CD14-positive monocyte (primary cell): ENCODE measurements around the gene MIGA2. TPM values are rescaled to one million over a fixed set of nuclear protein-coding genes. Genes with fewer than 3 reads are reported as not detected.

Experiments
- DNase-seq, 3 donors: peaks; one replicate each; pipeline ENCODE4 v3.0.0-alpha.2; 2011 to 2022
- H2AFZ ChIP-seq: 2 replicates; pipeline ENCODE4 v1.6.0; 2012; ENCODE audit warnings: mild to moderate bottlenecking, low read depth, low read length, inconsistent platforms; ENCODE audit not compliant: insufficient read depth, poor library complexity, severe bottlenecking
- H3K27ac ChIP-seq, 2 donors: 1 replicate in 1 of 2; 2 replicates in 1 of 2; pipeline ENCODE4 v1.5.1; 2012 to 2013; ENCODE audit warnings: low read length in 2 of 2, control low read depth in 1 of 2, inconsistent platforms in 1 of 2, low read depth in 1 of 2, mild to moderate bottlenecking in 1 of 2
- H3K27me3 ChIP-seq, 2 donors: one replicate each; pipeline versions ENCODE4 v1.6.0 to v1.6.1; 2011 to 2013; ENCODE audit warnings: low read length in 2 of 2; ENCODE audit not compliant: control insufficient read depth in 2 of 2, insufficient read depth in 2 of 2
- H3K36me3 ChIP-seq, 2 donors: replicated peaks in 1 of 2; 1 replicate in 1 of 2; 2 replicates in 1 of 2; pipeline versions ENCODE4 v1.5.1 to v1.6.1; 2012 to 2013; ENCODE audit warnings: low read length in 2 of 2, control low read depth in 1 of 2, inconsistent platforms in 1 of 2, mild to moderate bottlenecking in 1 of 2; ENCODE audit not compliant: insufficient read depth in 2 of 2, control insufficient read depth in 1 of 2
- H3K4me1 ChIP-seq, 2 donors: 1 replicate in 1 of 2; 2 replicates in 1 of 2; pipeline versions ENCODE4 v1.5.1 to v1.6.1; 2012 to 2013; ENCODE audit warnings: low read length in 2 of 2, control low read depth in 1 of 2, inconsistent platforms in 1 of 2, mild to moderate bottlenecking in 1 of 2, moderate library complexity in 1 of 2; ENCODE audit not compliant: insufficient read depth in 2 of 2, control insufficient read depth in 1 of 2
- H3K4me2 ChIP-seq: replicated peaks from 2 replicates; pipeline ENCODE3; 2012; ENCODE audit warnings: low read length, moderate library complexity, mild to moderate bottlenecking; ENCODE audit not compliant: poor library complexity, severe bottlenecking; ENCODE audit errors: extremely low read depth
- H3K4me3 ChIP-seq, 3 experiments: fragments of 200-600 bp in 1 of 3; sonication (generic) in 1 of 3; replicated peaks in 1 of 3; 1 replicate in 2 of 3; 2 replicates in 1 of 3; pipeline ENCODE4 v1.5.1; 2011 to 2013; ENCODE audit warnings: low read length in 3 of 3, mild to moderate bottlenecking in 3 of 3, control low read depth in 2 of 3, low read depth in 2 of 3, inconsistent platforms in 1 of 3, moderate library complexity in 1 of 3
- H3K79me2 ChIP-seq: 2 replicates; pipeline ENCODE4 v1.6.0; 2012; ENCODE audit warnings: mild to moderate bottlenecking, control low read depth, inconsistent platforms, low read length, moderate library complexity; ENCODE audit not compliant: insufficient read depth
- H3K9ac ChIP-seq: 2 replicates; pipeline ENCODE4 v1.6.0; 2017; ENCODE audit warnings: low read length, mild to moderate bottlenecking; ENCODE audit not compliant: insufficient read depth, poor library complexity, severe bottlenecking
- H3K9me3 ChIP-seq, 2 donors: replicated peaks in 1 of 2; 1 replicate in 1 of 2; 2 replicates in 1 of 2; pipeline versions ENCODE4 v1.5.1 to v1.6.1; 2012 to 2013; ENCODE audit warnings: low read length in 2 of 2, control low read depth in 1 of 2; ENCODE audit not compliant: control insufficient read depth in 1 of 2, insufficient read depth in 1 of 2
- H4K20me1 ChIP-seq: 2 replicates; pipeline ENCODE4 v1.6.0; 2012; ENCODE audit warnings: mild to moderate bottlenecking, low read length, control low read depth, moderate library complexity; ENCODE audit not compliant: insufficient read depth
- H3K27ac Mint-ChIP-seq, 7 donors: one replicate each; pipeline ENCODE4 v1.8.0; 2020; ENCODE audit warnings: mild to moderate bottlenecking in 7 of 7, mixed read lengths in 7 of 7, moderate library complexity in 6 of 7, inconsistent platforms in 2 of 7
- H3K27me3 Mint-ChIP-seq, 3 donors: one replicate each; pipeline ENCODE4 v1.8.0; 2021 to 2022; ENCODE audit warnings: low read depth in 3 of 3, mild to moderate bottlenecking in 3 of 3, mixed read lengths in 3 of 3, moderate library complexity in 3 of 3, inconsistent platforms in 1 of 3
- H3K36me3 Mint-ChIP-seq, 2 donors: one replicate each; pipeline ENCODE4 v1.8.0; 2020; ENCODE audit warnings: mixed read lengths in 2 of 2, inconsistent platforms in 1 of 2, mild to moderate bottlenecking in 1 of 2
- H3K4me1 Mint-ChIP-seq: one replicate; pipeline ENCODE4 v1.8.0; 2020; ENCODE audit warnings: mild to moderate bottlenecking, mixed read lengths
- H3K4me3 Mint-ChIP-seq, 2 donors: one replicate each; pipeline ENCODE4 v1.8.0; 2020; ENCODE audit warnings: mild to moderate bottlenecking in 2 of 2, mixed read lengths in 2 of 2, moderate library complexity in 1 of 2
- H3K9me3 Mint-ChIP-seq, 7 donors: one replicate each; pipeline ENCODE4 v1.8.0; 2020 to 2022; ENCODE audit warnings: mixed read lengths in 7 of 7, mild to moderate bottlenecking in 6 of 7, moderate library complexity in 6 of 7, inconsistent platforms in 2 of 7
- WGBS: methylation state at CpG from one replicate; pipeline ENCODE4 v1.1.5; 2013; ENCODE audit warnings: missing lambda C conversion rate; ENCODE audit not compliant: insufficient coverage; 5-methylcytosine and 5-hydroxymethylcytosine counted together
- intact Hi-C, 2 donors: fragments of 100-400 bp; cut with micrococcal nuclease; formaldehyde crosslinking; loops; one replicate each; pipeline versions ENCODE4 v1.15.0 to v1.15.1; 2023
- polyA plus RNA-seq, 3 donors: library from polyadenylated mRNA; depleted of rRNA in 1 of 3; unstranded in 2 of 3; stranded (reverse) in 1 of 3; fragments of 300-500 nt in 2 of 3; fragments of >200 nt in 1 of 3; fragmentation: Illumina TruSeq in 2 of 3; gene quantifications; 1 replicate in 2 of 3; 2 replicates in 1 of 3; pipeline ENCODE4 v1.2.3, GENCODE V29; 2012 to 2021
- TF ChIP-seq, protein P1 (sequence below): fragments of 200-600 bp; IDR thresholded peaks from one replicate; pipeline ENCODE4 v1.8.0; 2022; ENCODE audit warnings: antibody characterized with exemption, mild to moderate bottlenecking

MIGA2 gene
- polyA plus RNA-seq, 3 donors, result 1.9 to 45.4 (median 5.9) TPM

DNA sequence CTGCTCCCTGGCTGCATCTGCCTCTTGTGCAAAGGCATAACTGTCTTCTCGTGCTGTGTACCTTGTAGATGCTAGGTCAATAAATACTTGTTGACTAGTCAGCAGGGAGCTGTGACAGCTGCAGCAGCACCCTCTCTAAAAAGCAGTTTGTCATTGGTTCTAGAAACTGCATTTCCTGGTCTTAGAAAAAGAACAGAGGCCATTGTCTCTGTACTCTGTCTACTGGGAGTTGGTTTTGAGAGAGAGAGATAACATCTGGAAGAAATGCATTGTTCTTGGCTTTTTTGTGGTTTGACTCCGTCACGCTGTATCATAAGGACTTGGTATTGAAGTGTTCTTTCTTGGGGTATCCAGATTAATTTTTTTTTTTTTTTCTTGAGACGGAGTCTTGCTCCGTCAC lies 40.6 kb upstream of the MIGA2 start:
- H3K4me1 Mint-ChIP-seq, result no peaks in the 10 kb centered on the region
- no peak overlapping the region for H3K4me3 ChIP-seq
- intact Hi-C loops, result no loop called here
- no peak overlapping the region for H3K4me2 ChIP-seq
- no peaks in the 10 kb centered on the region for H3K9me3 ChIP-seq
- H3K9me3 Mint-ChIP-seq, result no peaks in the 10 kb centered on the region
- H3K27ac Mint-ChIP-seq, result peak overlapping the region in 1 of 7 donors; percentile 42
- peaks cover 84 to 94% of the 10 kb centered on the region in 2 donors for H3K36me3 Mint-ChIP-seq
- TF ChIP-seq, protein P1, sequence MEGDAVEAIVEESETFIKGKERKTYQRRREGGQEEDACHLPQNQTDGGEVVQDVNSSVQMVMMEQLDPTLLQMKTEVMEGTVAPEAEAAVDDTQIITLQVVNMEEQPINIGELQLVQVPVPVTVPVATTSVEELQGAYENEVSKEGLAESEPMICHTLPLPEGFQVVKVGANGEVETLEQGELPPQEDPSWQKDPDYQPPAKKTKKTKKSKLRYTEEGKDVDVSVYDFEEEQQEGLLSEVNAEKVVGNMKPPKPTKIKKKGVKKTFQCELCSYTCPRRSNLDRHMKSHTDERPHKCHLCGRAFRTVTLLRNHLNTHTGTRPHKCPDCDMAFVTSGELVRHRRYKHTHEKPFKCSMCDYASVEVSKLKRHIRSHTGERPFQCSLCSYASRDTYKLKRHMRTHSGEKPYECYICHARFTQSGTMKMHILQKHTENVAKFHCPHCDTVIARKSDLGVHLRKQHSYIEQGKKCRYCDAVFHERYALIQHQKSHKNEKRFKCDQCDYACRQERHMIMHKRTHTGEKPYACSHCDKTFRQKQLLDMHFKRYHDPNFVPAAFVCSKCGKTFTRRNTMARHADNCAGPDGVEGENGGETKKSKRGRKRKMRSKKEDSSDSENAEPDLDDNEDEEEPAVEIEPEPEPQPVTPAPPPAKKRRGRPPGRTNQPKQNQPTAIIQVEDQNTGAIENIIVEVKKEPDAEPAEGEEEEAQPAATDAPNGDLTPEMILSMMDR, result no peak
- no peak overlapping the region for H2AFZ ChIP-seq
- no peaks in the 10 kb centered on the region for H3K79me2 ChIP-seq
- H3K27me3 ChIP-seq, result no peaks in the 10 kb centered on the region
- no peak overlapping the region for H3K9ac ChIP-seq
- H4K20me1 ChIP-seq, result no peaks in the 10 kb centered on the region
- no peak for DNase-seq
- H3K27me3 Mint-ChIP-seq, result peaks cover 0 to 1% (median 0%) of the 10 kb centered on the region in 3 donors
- no peak overlapping the region for H3K27ac ChIP-seq
- H3K36me3 ChIP-seq, result peaks cover 79 to 98% of the 10 kb centered on the region in 2 donors
- peaks cover 0 to 13% of the 10 kb centered on the region in 2 donors for H3K4me1 ChIP-seq
- H3K4me3 Mint-ChIP-seq, result no peak overlapping the region
- WGBS, result 100% methylated on average over 3 of the region's 5 CpGs

DNA sequence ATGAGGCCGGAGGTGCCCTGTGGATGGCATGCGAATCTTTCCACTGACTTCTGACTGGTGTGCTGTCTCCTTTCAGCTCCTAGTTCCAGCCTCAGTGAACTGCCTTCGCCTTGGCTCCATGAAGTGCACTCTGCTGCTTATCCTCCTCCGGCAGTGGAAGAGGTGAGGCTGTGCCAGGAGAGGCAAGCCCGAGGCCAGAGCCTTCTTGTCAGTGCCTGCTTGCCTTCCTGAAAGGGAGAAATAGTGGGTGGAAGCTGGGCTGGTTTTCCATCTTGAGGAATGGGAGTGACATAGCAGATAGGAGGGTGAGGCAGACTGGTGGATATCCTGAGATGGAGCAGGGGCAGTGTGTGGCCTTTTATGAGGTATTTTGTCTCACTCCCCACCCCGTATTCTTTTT lies 38.0 kb upstream of the MIGA2 start:
- Histone ChIP-seq H4K20me1 (no peaks in the 10 kb centered on the region), H3K79me2 (no peaks in the 10 kb centered on the region), H3K9ac (no peak overlapping the region), H3K36me3 (peaks cover 89 to 100% of the 10 kb centered on the region in 2 donors), H3K9me3 (no peaks in the 10 kb centered on the region), H3K4me1 (peaks cover 0 to 13% of the 10 kb centered on the region in 2 donors), H3K27ac (no peak overlapping the region), H3K4me2 (no peak overlapping the region), H2AFZ (no peak overlapping the region), H3K27me3 (no peaks in the 10 kb centered on the region), H3K4me3 (no peak overlapping the region)
- WGBS, result 98% methylated on average over 4 of the region's 6 CpGs
- Mint-ChIP-seq H3K27ac (peak overlapping the region in 1 of 7 donors; percentile 22), H3K9me3 (no peaks in the 10 kb centered on the region), H3K36me3 (peaks cover 93 to 99% of the 10 kb centered on the region in 2 donors), H3K4me1 (no peaks in the 10 kb centered on the region), H3K27me3 (peaks cover 0 to 1% (median 0%) of the 10 kb centered on the region in 3 donors), H3K4me3 (no peak overlapping the region)
- intact Hi-C loops, result no loop called here
- no peak for DNase-seq
- TF ChIP-seq, protein P1, result no peak
